Keratinocyte (primary cell): Measurements from ENCODE around the gene TTC39B. TPM values are rescaled to one million over a fixed set of nuclear protein-coding genes. Genes with fewer than 3 reads are reported as not detected.

Source experiments
- DNase-seq: peaks from one replicate; pipeline ENCODE4 v3.0.0-alpha.2; 2011; ENCODE audit warnings: low read depth, missing footprints, low spot score
- FAIRE-seq: peaks from 2 replicates; lab custom pipeline; 2011; peaks lifted over from hg19 to GRCh38; lab: Jason Lieb, UNC
- H2AFZ ChIP-seq: 2 replicates; pipeline ENCODE4 v1.6.0; 2012; ENCODE audit warnings: low read length, control low read depth, inconsistent platforms; ENCODE audit not compliant: control insufficient read depth
- H3K27ac ChIP-seq: 2 replicates; pipeline ENCODE4 v1.5.1; 2011; ENCODE audit warnings: low read length; ENCODE audit not compliant: control insufficient read depth, insufficient read depth
- H3K27me3 ChIP-seq: 3 replicates; pipeline ENCODE4 v1.6.0; 2011; ENCODE audit warnings: low read length; ENCODE audit not compliant: control insufficient read depth, insufficient read depth; ENCODE audit errors: extremely low read depth
- H3K36me3 ChIP-seq, 2 experiments: 2 replicates in 1 of 2; 3 replicates in 1 of 2; pipeline ENCODE4 v1.5.1; 2011; ENCODE audit warnings: low read length in 2 of 2, mild to moderate bottlenecking in 1 of 2; ENCODE audit not compliant: control insufficient read depth in 2 of 2, insufficient read depth in 2 of 2; ENCODE audit errors: extremely low read depth in 1 of 2
- H3K4me1 ChIP-seq: 3 replicates; pipeline ENCODE4 v1.5.1; 2011; ENCODE audit warnings: low read length; ENCODE audit not compliant: control insufficient read depth, insufficient read depth; ENCODE audit errors: extremely low read depth
- H3K4me2 ChIP-seq: 3 replicates; pipeline ENCODE4 v1.6.0; 2011; ENCODE audit warnings: low read depth, low read length; ENCODE audit not compliant: control insufficient read depth, insufficient read depth; ENCODE audit errors: extremely low read depth
- H3K4me3 ChIP-seq, 3 experiments: fragments of 200-600 bp in 1 of 3; sonication (generic) in 1 of 3; 2 replicates in 2 of 3; 3 replicates in 1 of 3; pipeline ENCODE4 v1.5.1; 2011 to 2016; ENCODE audit warnings: low read length in 3 of 3, mild to moderate bottlenecking in 3 of 3, control low read depth in 2 of 3, inconsistent platforms in 1 of 3, low read depth in 1 of 3, mixed read lengths in 1 of 3, mixed run types in 1 of 3, moderate library complexity in 1 of 3; ENCODE audit not compliant: control insufficient read depth in 2 of 3, insufficient read depth in 2 of 3; ENCODE audit errors: extremely low read depth in 1 of 3
- H3K79me2 ChIP-seq: 2 replicates; pipeline ENCODE4 v1.6.0; 2012; ENCODE audit warnings: low read length; ENCODE audit not compliant: control insufficient read depth, insufficient read depth
- H3K9ac ChIP-seq: 3 replicates; pipeline ENCODE4 v1.6.0; 2011; ENCODE audit warnings: low read length; ENCODE audit not compliant: control insufficient read depth, insufficient read depth; ENCODE audit errors: extremely low read depth
- H3K9me1 ChIP-seq: 3 replicates; pipeline ENCODE4 v1.6.0; 2011; ENCODE audit warnings: low read length; ENCODE audit not compliant: control insufficient read depth, insufficient read depth; ENCODE audit errors: extremely low read depth
- H3K9me3 ChIP-seq: 2 replicates; pipeline ENCODE4 v1.5.1; 2012; ENCODE audit warnings: low read depth, low read length; ENCODE audit not compliant: control insufficient read depth
- H4K20me1 ChIP-seq: 3 replicates; pipeline ENCODE4 v1.6.0; 2011; ENCODE audit warnings: low read length; ENCODE audit not compliant: control insufficient read depth, insufficient read depth; ENCODE audit errors: extremely low read depth
- CTCF ChIP-seq, 3 experiments: IDR thresholded peaks in 1 of 3; conservative IDR thresholded peaks in 1 of 3; optimal IDR thresholded peaks in 1 of 3; 2 replicates in 2 of 3; 3 replicates in 1 of 3; pipeline versions ENCODE3 to v1.5.1; 2011; ENCODE audit warnings: low read length in 3 of 3, mild to moderate bottlenecking in 3 of 3, moderate library complexity in 2 of 3, control low read depth in 1 of 3, inconsistent platforms in 1 of 3; ENCODE audit not compliant: insufficient read depth in 2 of 3; ENCODE audit errors: extremely low read depth in 1 of 3
- EZH2 ChIP-seq: IDR thresholded peaks from one replicate; pipeline ENCODE4 v1.6.1; 2012; ENCODE audit warnings: inconsistent platforms, mild to moderate bottlenecking, low read length, moderate library complexity
- dilution Hi-C: fragments of 300-500 bp; cut with MboI; formaldehyde crosslinking; loops from one replicate; pipeline ENCODE4 v1.7.0; 2020; ENCODE audit warnings: low sequenced_read_pairs; ENCODE audit not compliant: extremely low pct_ligation_motif_present
- polyA plus RNA-seq, 5 experiments: library from polyadenylated mRNA; depleted of rRNA in 3 of 5; stranded (reverse) in 3 of 5; stranded (forward) in 1 of 5; unstranded in 1 of 5; fragments of >200 nt; gene quantifications; 1 replicate in 1 of 5; 2 replicates in 3 of 5; 3 replicates in 1 of 5; pipeline versions ENCODE4 v1.2.1 to v1.2.3, GENCODE V29; 2011 to 2012; ENCODE audit warnings: missing spikeins in 2 of 5, low read depth in 1 of 5, low replicate concordance in 1 of 5

The TTC39B gene
- polyA plus RNA-seq, 1 donor (not counting 4 experiments of a cell fraction or from before 2014, with no cell fraction given) = 9.7 TPM

- Histone ChIP-seq H4K20me1 (no peaks in the 10 kb centered on the region), H3K27ac (no peak overlapping the region), H3K79me2 (no peaks in the 10 kb centered on the region), H3K36me3 (no peaks in the 10 kb centered on the region), H3K9me3 (no peaks in the 10 kb centered on the region), H3K4me1 (no peaks in the 10 kb centered on the region), H3K9ac (no peak overlapping the region), H2AFZ (no peak overlapping the region), H3K9me1 (no peaks in the 10 kb centered on the region), H3K4me2 (no peak overlapping the region), H3K27me3 (no peaks in the 10 kb centered on the region), H3K4me3 (no peak overlapping the region)
- FAIRE-seq (no peak), DNase-seq (no peak)
- no peak for TF ChIP-seq CTCF (optimal IDR thresholded peaks at IDR 0.05 in 1 of 3, IDR thresholded peaks at IDR 0.05 in 1 of 3, conservative IDR thresholded peaks at IDR 0.05 in 1 of 3; ENCODE audit: extremely low read depth in 1 of 3, insufficient read depth in 2 of 3, low read length in 3 of 3)
- no peak for TF ChIP-seq EZH2
- dilution Hi-C loops = no loop called here
Observed at GRCh38 chr9:15274425-15274824, 32.6 kb downstream of the TTC39B start.

GRCh38 chr9:15272377-15272928 is 34.6 kb downstream of the TTC39B start:
- Histone ChIP-seq H3K9ac (no peak overlapping the region), H3K4me1 (no peaks in the 10 kb centered on the region), H4K20me1 (no peaks in the 10 kb centered on the region), H3K27me3 (no peaks in the 10 kb centered on the region), H3K27ac (no peak overlapping the region), H2AFZ (no peak overlapping the region), H3K9me1 (no peaks in the 10 kb centered on the region), H3K4me2 (no peak overlapping the region), H3K36me3 (no peaks in the 10 kb centered on the region), H3K79me2 (no peaks in the 10 kb centered on the region), H3K4me3 (no peak overlapping the region), H3K9me3 (no peaks in the 10 kb centered on the region)
- dilution Hi-C loops = no loop called here
- no peak for FAIRE-seq
- TF ChIP-seq CTCF (optimal IDR thresholded peaks at IDR 0.05 in 1 of 3, IDR thresholded peaks at IDR 0.05 in 1 of 3, conservative IDR thresholded peaks at IDR 0.05 in 1 of 3; ENCODE audit: extremely low read depth in 1 of 3, insufficient read depth in 2 of 3, low read length in 3 of 3) (no peak), EZH2 (no peak)
- no peak for DNase-seq
